ENCODE measurements around the gene SPSB4. TPM values are rescaled to one million over a fixed set of nuclear protein-coding genes. Genes with fewer than 3 reads are reported as not detected.

The SPSB4 gene
- total and polyA plus RNA-seq, 2 of the 8 experiments (the other 6 are each of a cell fraction or from before 2014, with no cell fraction given), result 15.1 to 17.2 TPM

DNA sequence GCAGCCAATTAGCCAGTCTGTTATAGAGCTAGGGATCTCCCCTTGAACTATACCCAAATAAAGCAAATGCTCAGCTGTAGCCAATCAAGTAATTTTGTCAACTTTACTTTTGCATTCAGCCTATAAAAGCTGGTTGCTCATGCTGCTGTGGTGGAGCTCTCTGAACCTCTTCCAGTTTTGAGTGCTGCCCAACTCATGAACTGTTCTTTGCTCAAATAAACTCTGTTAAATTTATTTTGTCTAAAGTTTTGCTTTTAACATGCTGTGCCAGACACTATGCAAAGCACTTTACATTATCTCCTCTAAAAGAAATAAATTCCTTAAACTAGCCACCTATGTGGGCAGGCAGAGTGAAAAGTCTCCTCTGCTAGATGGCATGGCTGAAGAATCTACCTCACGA lies 128.8 kb downstream of the SPSB4 start:
- no peaks in the 10 kb centered on the region for H3K27me3 ChIP-seq (replicated peaks in 1 of 4; ENCODE audit: control insufficient read depth in 3 of 4, extremely low read depth in 1 of 4, insufficient read depth in 3 of 4, low read length in 3 of 4)
- H2BK12ac ChIP-seq (ENCODE audit: low read depth, low read length), result no peak overlapping the region
- CTCF ChIA-PET (ENCODE audit: partially characterized antibody), result interaction anchor here (0.8 to 6.0 kb wide), 5 partner anchors 13 to 180 kb away, joined by 3 to 32 read pairs (median 6); no protein-coding TSS in a partner anchor
- H3K23me2 ChIP-seq (ENCODE audit: low read depth, low read length), result no peaks in the 10 kb centered on the region
- no peak overlapping the region for H3K23ac ChIP-seq (ENCODE audit: insufficient read length)
- H3K4me1 ChIP-seq (replicated peaks in 1 of 4; ENCODE audit: control insufficient read depth in 3 of 4, insufficient read depth in 4 of 4, low read length in 3 of 4), result peaks cover 0 to under 1% (median 0%) of the 10 kb centered on the region in 4 experiments; a peak in 1 of 7 replicates
- no peak overlapping the region for H3K4me2 ChIP-seq (ENCODE audit: insufficient read depth in 1 of 2, low read depth in 2 of 2, low read length in 2 of 2)
- H2AFZ ChIP-seq (ENCODE audit: low read length), result no peak overlapping the region
- H2BK15ac ChIP-seq (ENCODE audit: low read length), result no peak overlapping the region
- peaks cover 11 to 16% of the 10 kb centered on the region in 2 experiments for H3K9me3 ChIP-seq (ENCODE audit: insufficient read depth in 2 of 2, low read depth in 1 of 2, low read length in 1 of 2)
- H3K9ac ChIP-seq (replicated peaks in 1 of 4; ENCODE audit: extremely low read depth in 1 of 4, low read depth in 3 of 4, low read length in 3 of 4), result no peak overlapping the region
- no peak overlapping the region for H3K56ac ChIP-seq (replicated peaks; ENCODE audit: insufficient read length, low read depth, low read length)
- H3K14ac ChIP-seq (ENCODE audit: insufficient read length), result no peak overlapping the region
- no peak overlapping the region for H2BK5ac ChIP-seq (ENCODE audit: low read depth, low read length)
- no peak overlapping the region for H4K8ac ChIP-seq (ENCODE audit: extremely low read depth, insufficient read depth, low read length)
- no peak overlapping the region for H4K5ac ChIP-seq (ENCODE audit: insufficient read length, low read depth, low read length)
- no peaks in the 10 kb centered on the region for H3K36me3 ChIP-seq (ENCODE audit: control insufficient read depth in 2 of 4, insufficient read depth in 4 of 4, low read length in 3 of 4)
- H4K20me1 ChIP-seq (replicated peaks in 1 of 2; ENCODE audit: control insufficient read depth in 1 of 2, insufficient read depth in 2 of 2, low read length in 2 of 2), result no peaks in the 10 kb centered on the region
- no peak overlapping the region for H3K27ac ChIP-seq (ENCODE audit: low read depth, low read length)
- FAIRE-seq, result no peak
- H2BK20ac ChIP-seq (ENCODE audit: low read length), result no peak overlapping the region
- no peak overlapping the region for H4K91ac ChIP-seq (replicated peaks; ENCODE audit: insufficient read length, low read length)
- H3K4me3 ChIP-seq (ENCODE audit: extremely low read depth in 1 of 4, insufficient read depth in 2 of 4, low read depth in 3 of 4, low read length in 4 of 4), result no peak overlapping the region
- POLR2A ChIA-PET (ENCODE audit: partially characterized antibody), result no interaction called here
- no peaks in the 10 kb centered on the region for H3K79me1 ChIP-seq (ENCODE audit: low read depth, low read length)
- DNase-seq (ENCODE audit: low read depth in 1 of 2, low spot score in 2 of 2), result no peak
- no peak overlapping the region for H2BK120ac ChIP-seq (replicated peaks; ENCODE audit: low read depth, low read length)
- no peak overlapping the region for H3K18ac ChIP-seq (ENCODE audit: extremely low read depth, low read length)
- H3K4ac ChIP-seq (replicated peaks; ENCODE audit: insufficient read length, low read depth, low read length), result no peak overlapping the region
- H3K79me2 ChIP-seq (ENCODE audit: control insufficient read depth in 1 of 2, insufficient read depth in 2 of 2, low read length in 2 of 2), result no peaks in the 10 kb centered on the region
- no peak overlapping the region for H2AK5ac ChIP-seq (ENCODE audit: low read depth, low read length)
- 87% methylated on average over 1 of the region's 1 CpG; no CpG with 5 or more reads in 1 of the 2 experiments for WGBS, 2 experiments (ENCODE audit: extremely low coverage in 1 of 2, insufficient coverage in 1 of 2, insufficient read length in 1 of 2, insufficient replicate concordance in 2 of 2, low coverage in 1 of 2, low lambda C conversion rate in 2 of 2, missing lambda C conversion rate in 1 of 2)
- TF ChIP-seq CBX5 (IDR thresholded peaks at IDR 0.05; ENCODE audit: low read depth, low read length), result no peak
- no peak for TF ChIP-seq SUZ12 (IDR thresholded peaks at IDR 0.05; ENCODE audit: low read length)
- no peak for TF ChIP-seq SP2 (IDR thresholded peaks at IDR 0.05; ENCODE audit: low read length)
- TF ChIP-seq, protein P1, sequence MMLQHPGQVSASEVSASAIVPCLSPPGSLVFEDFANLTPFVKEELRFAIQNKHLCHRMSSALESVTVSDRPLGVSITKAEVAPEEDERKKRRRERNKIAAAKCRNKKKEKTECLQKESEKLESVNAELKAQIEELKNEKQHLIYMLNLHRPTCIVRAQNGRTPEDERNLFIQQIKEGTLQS (IDR thresholded peaks at IDR 0.05; ENCODE audit: insufficient read depth, low read depth, low read length), result no peak
- no peak for TF ChIP-seq JUND (IDR thresholded peaks at IDR 0.05; ENCODE audit: low read length)
- no peak for TF ChIP-seq NANOG (IDR thresholded peaks at IDR 0.05; ENCODE audit: insufficient read depth, low read depth, low read length, poor library complexity, severe bottlenecking)
- TF ChIP-seq RXRA (IDR thresholded peaks at IDR 0.05; ENCODE audit: insufficient read depth, low read depth, low read length), result no peak
- no peak for TF ChIP-seq SIRT6 (IDR thresholded peaks at IDR 0.05; ENCODE audit: low read length)
- no peak for TF ChIP-seq TAF1 (IDR thresholded peaks at IDR 0.05; ENCODE audit: low read depth, low read length)
- TF ChIP-seq, protein P2, sequence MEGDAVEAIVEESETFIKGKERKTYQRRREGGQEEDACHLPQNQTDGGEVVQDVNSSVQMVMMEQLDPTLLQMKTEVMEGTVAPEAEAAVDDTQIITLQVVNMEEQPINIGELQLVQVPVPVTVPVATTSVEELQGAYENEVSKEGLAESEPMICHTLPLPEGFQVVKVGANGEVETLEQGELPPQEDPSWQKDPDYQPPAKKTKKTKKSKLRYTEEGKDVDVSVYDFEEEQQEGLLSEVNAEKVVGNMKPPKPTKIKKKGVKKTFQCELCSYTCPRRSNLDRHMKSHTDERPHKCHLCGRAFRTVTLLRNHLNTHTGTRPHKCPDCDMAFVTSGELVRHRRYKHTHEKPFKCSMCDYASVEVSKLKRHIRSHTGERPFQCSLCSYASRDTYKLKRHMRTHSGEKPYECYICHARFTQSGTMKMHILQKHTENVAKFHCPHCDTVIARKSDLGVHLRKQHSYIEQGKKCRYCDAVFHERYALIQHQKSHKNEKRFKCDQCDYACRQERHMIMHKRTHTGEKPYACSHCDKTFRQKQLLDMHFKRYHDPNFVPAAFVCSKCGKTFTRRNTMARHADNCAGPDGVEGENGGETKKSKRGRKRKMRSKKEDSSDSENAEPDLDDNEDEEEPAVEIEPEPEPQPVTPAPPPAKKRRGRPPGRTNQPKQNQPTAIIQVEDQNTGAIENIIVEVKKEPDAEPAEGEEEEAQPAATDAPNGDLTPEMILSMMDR (IDR thresholded peaks at IDR 0.05; ENCODE audit: control extremely low read depth in 1 of 3, insufficient read depth in 1 of 3, low read depth in 1 of 3, low read length in 3 of 3), result no peak
- no peak for TF ChIP-seq KDM4A (IDR thresholded peaks at IDR 0.05; ENCODE audit: low read depth, low read length, severe bottlenecking)
- no peak for TF ChIP-seq CREB1 (IDR thresholded peaks at IDR 0.05)

All from H1 (cell line).